Breast epithelium (tissue), 4 donors: Measurements from ENCODE around the gene DCXR. TPM values are rescaled to one million over a fixed set of nuclear protein-coding genes. Genes with fewer than 3 reads are reported as not detected.

Experiments used
- DNase-seq, 2 donors: peaks; one replicate each; pipeline ENCODE4 v3.0.0-alpha.2; 2019; ENCODE audit warnings: low spot score in 2 of 2
- H3K27ac ChIP-seq, 2 donors: fragments of 200-600 bp; sonication (generic) in 1 of 2; one replicate each; pipeline ENCODE4 v1.5.1; 2016 to 2019; ENCODE audit warnings: mild to moderate bottlenecking in 1 of 2
- H3K27me3 ChIP-seq, 2 donors: fragments of 200-600 bp; sonication (generic) in 1 of 2; one replicate each; pipeline versions ENCODE4 v1.5.1 to v1.6.0; 2017 to 2019; ENCODE audit warnings: control low read depth in 1 of 2, mild to moderate bottlenecking in 1 of 2
- H3K36me3 ChIP-seq: fragments of 200-600 bp; one replicate; pipeline ENCODE4 v1.5.1; 2019
- H3K4me1 ChIP-seq, 2 donors: fragments of 200-600 bp; sonication (generic); one replicate each; pipeline ENCODE4 v1.5.1; 2016 to 2019; ENCODE audit warnings: control low read depth in 1 of 2
- H3K4me3 ChIP-seq, 3 donors: fragments of 200-600 bp; sonication (generic); 1 replicate in 2 of 3; 2 replicates in 1 of 3; pipeline ENCODE4 v1.5.1; 2016 to 2019; ENCODE audit warnings: mild to moderate bottlenecking in 3 of 3, moderate library complexity in 2 of 3
- H3K9me3 ChIP-seq, 2 donors: fragments of 200-600 bp; sonication (generic) in 1 of 2; one replicate each; pipeline ENCODE4 v1.5.1; 2016 to 2019; ENCODE audit warnings: control low read depth in 1 of 2
- CTCF ChIP-seq, 3 donors: fragments of 450-650 bp; IDR thresholded peaks; one replicate each; pipeline ENCODE4 v1.5.1; 2016 to 2017; ENCODE audit warnings: antibody characterized with exemption in 3 of 3, mild to moderate bottlenecking in 3 of 3, moderate library complexity in 3 of 3
- POLR2A ChIP-seq: fragments of 450-650 bp; IDR thresholded peaks from one replicate; pipeline ENCODE4 v1.6.1; 2016; ENCODE audit warnings: antibody characterized with exemption, mild to moderate bottlenecking, moderate library complexity
- POLR2AphosphoS5 ChIP-seq, 3 donors: sonication (generic); formaldehyde crosslinking; IDR thresholded peaks; one replicate each; pipeline ENCODE4 v1.6.1; 2017; ENCODE audit warnings: antibody characterized with exemption in 3 of 3
- intact Hi-C: fragments of 100-400 bp; cut with DNase I; formaldehyde crosslinking; loops from one replicate; pipeline ENCODE4 v1.15.1; 2023; ENCODE audit warnings: low total_unique reads
- total RNA-seq, 3 donors: library from RNA; depleted of rRNA; stranded (reverse); fragments of >200 nt; gene quantifications; one replicate each; pipeline ENCODE4 v1.1.0, GENCODE V29; 2016

Gene DCXR
- total RNA-seq, 3 donors from 2014 or later: 202 to 484 (median 228) TPM

- Histone ChIP-seq H3K4me3 (no peak overlapping the region), H3K27me3 (no peaks in the 10 kb centered on the region), H3K9me3 (no peaks in the 10 kb centered on the region), H3K4me1 (no peaks in the 10 kb centered on the region), H3K36me3 (peaks cover 39% of the 10 kb centered on the region), H3K27ac (no peak overlapping the region)
- no peak for TF ChIP-seq CTCF (IDR thresholded peaks at IDR 0.05)
- no peak for TF ChIP-seq POLR2A
- intact Hi-C loops: loop anchor here (10.0 kb wide), 1 partner anchor 46 kb away; the partner anchor contains the start of genes DCXR and RAC3
- DNase-seq: no peak
Observed at GRCh38 chr17:82080789-82081464, 43.4 kb upstream of the DCXR start.

GRCh38 chr17:82080048-82080788, 42.7 kb upstream of the DCXR start:
- no peak overlapping the region for H3K27ac ChIP-seq
- peaks cover 36% of the 10 kb centered on the region for H3K36me3 ChIP-seq
- TF ChIP-seq POLR2AphosphoS5 (IDR thresholded peaks at IDR 0.05) (no peak), CTCF (IDR thresholded peaks at IDR 0.05) (no peak), POLR2A (no peak)
- DNase-seq: no peak
- H3K4me1 ChIP-seq: no peaks in the 10 kb centered on the region
- intact Hi-C loops: loop anchor here (10.0 kb wide), 1 partner anchor 45 kb away; the partner anchor contains the start of genes DCXR and RAC3
- no peaks in the 10 kb centered on the region for H3K9me3 ChIP-seq
- no peak overlapping the region for H3K4me3 ChIP-seq
- no peaks in the 10 kb centered on the region for H3K27me3 ChIP-seq

GRCh38 chr17:82079001-82079677, 41.6 kb upstream of the DCXR start:
- DNase-seq: no peak
- Histone ChIP-seq H3K4me3 (no peak overlapping the region), H3K9me3 (no peaks in the 10 kb centered on the region), H3K36me3 (peaks cover 26% of the 10 kb centered on the region), H3K27ac (peak overlapping the region in 1 of 2 donors; percentile 82), H3K27me3 (no peaks in the 10 kb centered on the region), H3K4me1 (no peaks in the 10 kb centered on the region)
- no peak for TF ChIP-seq CTCF (IDR thresholded peaks at IDR 0.05)
- TF ChIP-seq POLR2A: no peak
- TF ChIP-seq POLR2AphosphoS5 (IDR thresholded peaks at IDR 0.05): peak in 1 of 3 donors; percentile 47
- intact Hi-C loops: no loop called here

GRCh38 chr17:82078433-82078832, 40.9 kb upstream of the DCXR start:
- H3K4me3 ChIP-seq: peak overlapping the region in 1 of 3 donors; percentile 35
- no peaks in the 10 kb centered on the region for H3K4me1 ChIP-seq
- no peaks in the 10 kb centered on the region for H3K9me3 ChIP-seq
- TF ChIP-seq POLR2A: no peak
- no peak for TF ChIP-seq CTCF (IDR thresholded peaks at IDR 0.05)
- no peak for TF ChIP-seq POLR2AphosphoS5 (IDR thresholded peaks at IDR 0.05)
- no peaks in the 10 kb centered on the region for H3K27me3 ChIP-seq
- intact Hi-C loops: no loop called here
- H3K36me3 ChIP-seq: peaks cover 26% of the 10 kb centered on the region
- DNase-seq: no peak
- H3K27ac ChIP-seq: peak overlapping the region in 1 of 2 donors; percentile 82
